ENCODE results near the gene KIF26B.
"Not testable (repeated sequence)": the region's sequence is repeated elsewhere in the genome, so short reads cannot be mapped to it uniquely, and the experiment has no call there.

The KIF26B gene

DNA sequence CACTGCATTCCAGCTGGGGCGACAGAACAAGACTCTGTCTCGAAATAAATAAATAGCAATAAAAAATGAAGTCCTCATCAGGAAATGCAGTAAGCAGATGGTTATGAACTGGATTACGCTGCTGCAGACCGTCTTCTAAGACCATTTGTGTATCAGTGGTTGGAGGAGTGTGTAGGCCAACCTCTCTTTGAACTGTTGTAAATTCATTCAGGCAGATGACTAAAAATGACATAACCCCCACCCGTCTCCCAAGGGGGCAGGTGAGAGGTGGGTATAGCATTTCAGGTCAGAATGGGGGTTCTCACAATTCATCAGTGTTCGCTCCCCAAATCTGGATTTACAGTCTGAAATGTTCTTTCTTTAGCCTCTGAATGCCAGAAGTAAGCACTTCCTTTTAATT lies 177.3 kb downstream of the KIF26B start:
- no peak for DNase-seq

DNA sequence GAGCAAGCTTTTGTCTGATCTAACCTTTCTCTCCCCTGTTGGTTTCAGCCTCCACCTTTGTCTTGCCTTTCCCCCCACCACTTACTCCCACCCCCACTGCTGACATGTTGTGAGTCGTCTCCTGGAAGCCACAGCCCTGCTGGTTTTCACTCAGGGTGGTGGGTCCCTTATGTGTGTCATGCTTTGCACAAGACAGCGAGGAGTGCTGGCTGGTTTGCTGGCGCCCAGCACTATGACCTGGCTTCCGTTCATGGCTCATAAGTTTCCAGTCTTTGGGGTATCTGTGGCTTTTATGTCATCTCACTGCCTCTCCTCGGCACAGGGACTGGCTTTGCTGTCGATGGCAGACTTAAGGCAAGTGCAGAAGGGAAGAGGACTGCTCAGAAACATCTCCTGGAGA lies 177.7 kb downstream of the KIF26B start:
- DNase-seq: no peak

DNA sequence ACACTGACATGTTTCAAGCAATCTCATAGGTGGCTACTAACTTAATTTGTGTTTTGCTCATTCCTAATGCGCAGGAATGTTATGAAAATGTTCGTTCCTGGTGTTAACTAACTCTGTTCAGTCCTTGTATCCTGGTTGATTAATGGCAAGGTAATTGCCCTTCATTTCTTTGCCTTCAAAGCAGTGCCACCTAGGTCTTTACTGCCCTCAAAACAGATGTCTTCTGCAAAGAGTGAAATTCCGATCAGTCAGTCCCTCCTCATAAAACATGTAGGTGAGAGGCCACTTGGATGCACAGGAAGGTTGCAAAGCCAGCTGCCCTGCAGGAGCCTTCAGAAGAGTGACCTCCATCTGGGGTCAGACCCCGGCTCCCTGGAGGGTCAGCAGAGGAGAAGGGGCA lies 179.4 kb downstream of the KIF26B start:
- no peak for DNase-seq

DNA sequence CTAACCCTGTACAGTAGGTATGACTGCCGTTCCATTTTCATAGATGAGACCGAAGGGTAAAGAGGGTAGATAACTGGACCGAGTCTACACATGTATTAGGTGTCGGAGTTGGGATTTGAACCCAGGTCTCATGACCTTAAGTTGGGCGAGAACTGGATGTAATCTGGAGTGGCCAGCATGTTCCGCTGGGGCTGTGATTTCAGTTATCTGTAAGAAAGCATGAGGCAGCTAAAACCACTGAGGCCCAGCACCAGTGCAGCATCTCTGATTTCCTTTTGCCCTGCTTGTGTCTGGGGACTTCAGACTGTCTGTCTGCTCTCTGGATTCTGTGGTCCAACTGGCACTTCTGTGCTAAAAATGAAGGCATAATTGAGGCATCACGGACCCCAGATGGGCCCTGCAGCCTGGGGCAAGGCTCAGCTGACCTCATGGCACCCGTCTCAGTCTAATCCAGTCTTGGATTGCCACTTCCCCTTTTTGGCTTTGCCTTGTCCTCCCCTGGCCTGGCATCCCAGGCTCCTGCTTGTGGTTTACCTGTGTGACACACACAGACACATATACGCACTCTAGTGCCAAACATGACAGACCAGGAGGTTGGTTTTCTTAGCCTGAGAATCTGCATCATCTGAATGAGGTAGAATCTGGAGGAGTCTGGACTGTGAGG lies 180.2 kb downstream of the KIF26B start:
- DNase-seq: no peak

DNA sequence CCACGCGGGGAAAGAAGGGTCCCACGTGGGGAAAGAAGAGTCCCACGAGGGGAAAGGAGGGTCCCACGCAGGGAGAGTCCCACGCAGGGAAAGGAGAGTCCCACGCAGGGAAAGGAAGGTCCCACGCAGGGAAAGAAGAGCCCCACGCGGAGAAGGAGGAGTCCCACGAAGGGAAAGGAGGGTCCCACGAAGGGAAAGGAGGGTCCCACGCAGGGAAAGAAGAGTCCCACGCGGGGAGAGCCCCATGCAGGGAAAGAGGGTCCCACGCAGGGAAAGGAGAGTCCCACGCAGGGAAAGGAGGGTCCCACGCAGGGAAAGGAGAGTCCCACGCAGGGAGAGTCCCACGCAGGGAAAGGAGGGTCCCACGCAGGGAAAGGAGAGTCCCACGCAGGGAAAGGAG lies 180.9 kb downstream of the KIF26B start:
- not testable (repeated sequence) for DNase-seq

DNA sequence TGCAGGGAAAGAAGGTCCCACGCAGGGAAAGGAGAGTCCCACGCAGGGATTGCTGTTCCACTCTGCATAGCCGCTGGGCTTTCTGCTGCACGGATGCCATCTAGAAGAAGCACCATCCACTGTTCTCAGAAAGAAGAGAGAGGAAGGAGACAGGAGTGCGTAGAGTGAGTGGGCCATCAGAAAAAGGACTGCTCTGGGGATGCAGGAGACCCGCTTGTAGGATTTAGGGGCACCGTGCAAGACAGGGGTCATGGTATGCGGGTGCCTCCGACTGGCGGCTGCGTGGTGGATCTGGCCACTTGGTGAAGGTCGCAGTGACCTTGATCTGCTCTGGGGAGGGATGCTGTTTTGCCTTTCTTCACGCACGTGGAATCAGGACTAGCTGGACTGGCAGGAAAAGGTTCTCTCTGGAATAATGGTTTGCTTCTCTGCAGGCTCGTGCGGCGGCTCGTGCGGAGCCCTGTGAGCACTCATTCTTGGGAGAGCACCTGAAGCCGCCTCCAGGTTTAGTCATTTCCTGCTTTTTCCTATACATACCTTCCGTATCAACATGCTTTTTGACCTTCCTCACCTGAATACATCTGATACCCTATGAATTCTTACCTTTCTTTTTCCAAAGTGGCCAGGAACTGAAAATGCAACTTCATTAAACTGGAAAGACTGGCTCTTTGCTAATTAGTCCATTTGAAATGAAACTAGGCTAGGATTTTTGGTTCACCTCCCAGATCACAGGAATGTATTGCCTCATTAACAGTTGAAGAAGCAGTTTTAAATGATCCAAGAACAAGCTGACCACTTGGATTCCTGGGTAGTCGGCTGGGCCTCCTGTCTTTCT lies 181.6 kb downstream of the KIF26B start:
- DNase-seq: no peak

DNA sequence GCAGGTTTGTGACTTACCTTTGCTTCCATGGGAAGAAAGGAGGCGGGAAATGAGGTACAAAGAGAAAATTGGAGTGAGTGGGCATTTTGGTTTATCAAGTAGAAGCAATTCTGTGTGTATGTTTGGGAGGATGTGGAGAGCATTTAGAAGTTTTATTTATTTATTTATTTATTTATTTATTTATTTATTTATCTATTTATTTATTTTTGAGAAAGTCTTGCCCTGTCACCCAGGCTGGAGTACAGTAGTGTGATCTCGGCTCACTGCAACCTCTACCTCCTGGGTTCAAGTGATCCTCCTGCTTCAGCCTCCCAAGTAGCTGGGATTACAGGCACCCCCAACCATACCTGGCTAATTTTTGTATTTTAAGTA lies 182.2 kb downstream of the KIF26B start:
- DNase-seq: not testable (repeated sequence)

DNA sequence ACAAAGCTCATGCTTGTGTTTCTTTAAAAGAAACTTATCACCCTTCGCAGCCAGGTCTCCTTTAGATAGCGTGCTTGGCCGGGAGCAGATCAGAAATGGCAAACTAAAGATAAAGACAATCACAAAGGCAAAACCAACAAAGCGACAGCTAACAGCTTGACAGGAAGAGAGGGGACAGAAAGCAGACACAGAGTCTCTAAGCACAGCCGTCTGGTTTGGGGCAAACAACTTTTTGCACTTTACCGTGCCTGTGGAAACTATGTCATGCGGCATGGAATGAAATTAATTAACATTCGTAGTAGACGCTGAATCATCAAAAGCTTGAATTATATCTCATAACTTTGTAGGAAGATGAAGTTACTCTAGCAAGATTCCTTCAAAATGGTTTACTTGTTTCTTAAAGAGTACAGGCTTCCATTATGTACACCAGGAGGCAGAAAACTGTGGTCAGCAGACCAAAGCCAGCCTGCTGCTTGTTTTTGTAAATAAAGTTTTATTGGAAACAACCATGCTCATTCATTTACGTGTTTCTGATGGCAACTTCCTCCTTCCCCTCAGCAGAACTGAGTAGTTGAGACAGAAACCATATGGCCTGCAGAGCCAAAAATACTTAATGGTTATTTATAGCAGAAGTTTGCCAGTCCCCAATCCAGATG lies 183.2 kb downstream of the KIF26B start:
- DNase-seq: no peak

DNA sequence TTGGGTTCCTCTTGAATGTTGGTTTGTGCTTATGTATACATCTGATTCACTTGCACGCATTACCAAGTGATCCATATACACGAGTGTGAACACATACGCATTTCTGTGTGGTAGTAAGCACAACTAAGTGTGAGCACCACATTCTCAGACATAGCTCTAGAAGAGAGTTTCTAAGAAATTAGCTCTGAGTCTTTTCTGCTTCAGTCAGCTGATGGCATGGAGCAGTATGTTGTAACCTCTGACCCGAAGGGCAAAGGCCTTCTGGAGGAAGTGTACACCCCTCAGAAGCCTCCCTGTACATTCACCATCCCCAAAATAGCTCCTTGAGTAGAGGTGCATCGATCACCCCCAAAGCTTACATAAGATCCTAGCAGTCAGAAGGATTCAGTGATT lies 183.7 kb downstream of the KIF26B start:
- no peak for DNase-seq

DNA sequence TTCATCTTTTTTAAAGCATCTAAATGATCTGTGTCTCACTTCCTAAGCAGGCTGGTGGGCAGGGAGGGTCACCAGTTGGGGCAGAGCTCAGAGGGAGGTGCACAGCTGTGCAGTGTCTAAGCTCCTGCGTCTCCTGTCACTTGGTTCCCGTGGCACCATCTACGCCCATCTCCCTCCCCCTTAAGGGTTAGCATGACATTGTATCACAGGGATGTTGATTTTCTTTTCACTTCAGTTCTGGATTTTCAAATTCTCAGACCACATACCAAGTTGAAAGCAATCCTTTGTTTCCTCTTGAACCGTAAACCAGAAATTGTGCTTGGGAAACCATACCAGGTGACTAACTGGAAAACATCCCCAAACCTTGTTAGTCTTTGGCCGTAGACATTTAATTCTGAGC lies 187.0 kb downstream of the KIF26B start:
- DNase-seq: no peak

DNA sequence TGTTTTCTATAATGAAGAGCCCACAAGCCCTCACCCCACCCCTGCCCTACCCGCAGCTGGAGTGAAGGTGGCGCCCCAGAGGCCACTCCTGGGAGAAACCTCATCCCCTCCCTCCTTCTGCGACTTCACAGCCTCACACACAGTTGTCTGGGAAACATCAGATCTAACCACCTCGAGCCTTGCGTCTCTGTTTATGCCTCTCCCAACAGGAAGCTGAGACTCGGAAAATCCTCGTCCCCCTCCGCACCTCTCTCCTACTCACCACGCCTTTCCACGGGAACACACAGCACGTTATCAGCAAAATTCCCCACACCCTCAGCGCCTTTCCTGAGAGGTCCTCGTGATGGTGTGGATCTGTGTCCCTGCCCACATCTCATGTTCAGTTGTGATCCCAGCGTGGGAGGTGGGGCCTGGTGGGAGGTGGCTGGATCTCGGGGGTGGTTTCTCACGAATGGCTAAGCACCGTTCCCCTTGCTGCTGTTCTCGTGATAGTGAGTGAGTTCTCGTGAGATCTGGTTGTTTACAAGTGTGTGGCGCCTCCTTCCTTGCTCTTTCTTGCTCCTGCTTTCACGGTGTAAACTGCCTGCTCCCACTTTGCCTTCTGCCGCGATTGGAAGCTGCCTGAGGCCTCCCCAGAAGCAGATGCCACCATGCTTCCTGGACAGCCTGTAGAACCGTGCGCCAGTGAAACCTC lies 190.6 kb downstream of the KIF26B start:
- DNase-seq: no peak

DNA sequence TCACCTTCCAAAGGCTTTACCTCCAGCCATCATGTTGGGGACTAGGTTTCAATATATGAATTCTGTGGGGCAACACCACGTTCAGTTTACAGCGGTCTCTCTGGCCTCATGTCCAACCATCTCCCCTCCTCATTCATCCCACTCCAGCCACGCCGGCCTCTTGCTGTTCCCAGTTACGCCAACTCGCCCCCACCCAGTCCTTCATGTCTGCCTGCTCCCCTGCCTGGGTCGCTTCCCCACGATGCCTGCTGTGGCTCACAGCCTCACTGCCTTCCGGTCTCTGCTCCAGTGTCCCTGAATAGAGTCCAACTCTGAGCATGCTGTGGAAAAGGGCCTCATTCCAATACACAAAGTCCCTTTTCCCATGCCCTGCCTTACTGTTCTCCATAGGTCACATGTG lies 193.8 kb downstream of the KIF26B start:
- no peak for DNase-seq

DNA sequence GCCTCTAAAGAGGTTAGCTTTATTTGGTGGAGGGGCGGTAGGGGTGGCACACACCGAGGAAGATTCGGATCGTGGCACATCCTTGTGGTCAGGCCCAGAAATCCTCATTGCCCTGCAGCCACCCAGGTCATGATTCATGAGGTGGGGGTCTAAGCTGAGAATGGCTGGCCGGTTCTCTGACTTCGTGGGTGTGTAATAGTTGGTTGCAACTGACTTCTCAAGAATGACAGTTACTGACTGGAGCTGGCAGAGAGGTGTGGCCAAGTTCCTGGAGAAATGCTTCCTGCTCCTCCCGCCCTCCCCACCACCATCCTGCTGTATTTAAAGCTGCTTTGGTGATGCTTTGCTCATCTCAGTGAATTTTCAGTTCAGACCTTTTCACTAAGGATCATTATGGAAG lies 198.6 kb downstream of the KIF26B start:
- no peak for DNase-seq

DNA sequence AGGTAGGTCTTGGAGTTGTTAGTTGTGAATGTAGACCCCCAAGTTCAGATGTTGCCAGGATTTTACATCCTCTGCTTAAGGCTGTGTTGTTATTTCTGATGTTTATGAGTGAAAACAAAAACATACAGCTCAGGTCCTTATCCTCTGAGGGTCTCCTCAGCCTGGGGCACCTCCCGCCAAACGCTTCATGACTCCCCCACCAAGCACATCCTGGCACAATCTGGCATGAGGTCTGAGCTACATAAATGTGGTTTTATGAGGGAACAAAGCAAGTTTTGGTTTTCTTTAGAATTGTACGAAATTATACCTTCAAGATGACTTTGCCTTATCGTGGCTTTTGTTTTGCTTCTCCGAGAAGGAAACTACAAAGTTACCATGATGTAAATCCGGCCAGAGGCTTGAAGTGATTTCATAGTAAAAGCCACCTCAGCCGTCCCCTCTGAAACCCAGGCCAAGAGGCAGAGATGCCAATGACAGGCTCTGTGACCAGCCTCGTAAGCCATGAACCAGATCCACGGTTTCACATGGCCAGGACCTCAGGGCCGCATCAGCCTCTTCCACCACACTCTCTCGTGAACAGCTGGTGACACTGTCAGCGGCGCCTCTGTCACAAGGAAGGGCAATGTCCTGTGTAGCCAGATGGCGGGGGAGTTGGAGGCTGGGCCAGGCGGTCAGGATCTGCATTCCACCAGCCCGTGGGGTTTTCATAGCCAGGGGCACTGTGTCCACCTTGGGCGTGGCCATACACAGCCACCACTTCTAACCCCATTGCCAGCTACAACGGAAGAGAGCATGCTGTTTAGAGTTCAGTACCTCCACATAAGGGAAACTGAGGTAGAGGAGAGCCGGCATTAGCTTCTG lies 199.4 kb downstream of the KIF26B start:
- DNase-seq: no peak

DNA sequence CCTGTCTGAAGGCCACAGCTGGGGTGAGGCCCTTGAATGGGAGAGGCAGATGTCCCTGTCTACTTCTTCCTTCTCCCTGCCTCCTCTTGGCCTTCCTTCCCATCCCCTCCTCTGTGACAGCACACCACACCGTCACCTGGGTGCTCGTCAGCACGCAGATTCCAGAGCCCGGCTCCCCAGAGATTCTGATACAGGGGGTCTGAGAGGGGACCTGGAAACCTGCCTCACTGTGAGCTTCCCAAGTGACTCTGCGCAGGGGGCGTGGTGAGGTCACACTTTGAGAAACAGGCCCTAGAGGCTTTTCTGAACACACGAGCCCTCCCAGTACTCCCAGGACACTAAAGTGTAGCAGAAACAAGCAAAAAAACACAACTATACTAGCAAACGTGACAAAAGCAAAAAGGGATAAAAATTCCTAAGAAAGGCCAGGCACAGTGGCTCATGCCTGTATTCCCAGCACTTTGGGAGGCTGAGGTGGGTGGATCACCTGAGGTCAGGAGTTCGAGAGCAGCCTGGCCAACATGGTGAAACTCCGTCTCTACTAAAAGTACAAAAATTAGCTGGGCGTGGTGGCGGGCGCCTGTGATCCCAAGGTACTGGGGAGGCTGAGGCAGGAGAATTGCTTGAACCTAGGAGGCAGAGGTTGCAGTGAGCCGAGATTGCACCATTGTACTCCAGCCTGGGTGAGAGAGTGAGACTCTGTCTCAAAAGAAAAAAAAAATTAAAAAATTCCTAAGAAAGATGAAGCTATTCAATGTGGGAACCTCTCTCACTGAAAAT lies 201.3 kb downstream of the KIF26B start:
- not testable (repeated sequence) for DNase-seq

DNA sequence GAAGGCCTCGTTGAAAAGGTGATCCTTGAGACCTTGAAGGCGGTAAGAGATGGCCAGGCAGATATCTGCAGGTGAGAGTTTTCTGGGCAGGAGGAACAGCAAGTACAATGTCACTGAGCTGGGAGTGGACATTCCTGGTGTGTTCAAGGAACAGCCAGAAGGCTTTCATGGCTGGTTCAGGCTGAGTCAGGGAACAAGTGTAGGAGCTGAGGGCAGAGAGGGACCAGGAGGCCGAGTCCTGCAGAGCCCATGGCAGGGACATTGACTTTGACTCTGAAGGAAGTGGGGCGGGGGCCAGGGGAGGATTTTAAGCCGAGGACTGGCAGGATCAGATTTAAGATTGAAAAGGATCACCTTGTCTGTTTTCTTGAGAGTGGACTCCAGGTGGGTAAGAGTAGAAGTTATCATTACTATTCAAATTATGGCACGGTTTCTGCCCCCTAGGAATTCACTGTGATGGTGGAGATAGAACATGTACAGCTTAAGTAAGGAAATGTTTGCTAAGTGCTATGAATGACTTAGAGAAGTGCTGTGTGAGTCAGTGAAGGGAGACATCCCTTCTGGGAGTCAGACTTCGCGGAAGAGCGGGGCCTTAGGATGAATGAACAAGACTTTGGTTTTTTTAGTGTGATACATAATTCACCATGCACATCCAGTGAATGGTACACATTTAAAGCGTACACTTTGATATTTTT lies 202.3 kb downstream of the KIF26B start:
- no peak for DNase-seq

DNA sequence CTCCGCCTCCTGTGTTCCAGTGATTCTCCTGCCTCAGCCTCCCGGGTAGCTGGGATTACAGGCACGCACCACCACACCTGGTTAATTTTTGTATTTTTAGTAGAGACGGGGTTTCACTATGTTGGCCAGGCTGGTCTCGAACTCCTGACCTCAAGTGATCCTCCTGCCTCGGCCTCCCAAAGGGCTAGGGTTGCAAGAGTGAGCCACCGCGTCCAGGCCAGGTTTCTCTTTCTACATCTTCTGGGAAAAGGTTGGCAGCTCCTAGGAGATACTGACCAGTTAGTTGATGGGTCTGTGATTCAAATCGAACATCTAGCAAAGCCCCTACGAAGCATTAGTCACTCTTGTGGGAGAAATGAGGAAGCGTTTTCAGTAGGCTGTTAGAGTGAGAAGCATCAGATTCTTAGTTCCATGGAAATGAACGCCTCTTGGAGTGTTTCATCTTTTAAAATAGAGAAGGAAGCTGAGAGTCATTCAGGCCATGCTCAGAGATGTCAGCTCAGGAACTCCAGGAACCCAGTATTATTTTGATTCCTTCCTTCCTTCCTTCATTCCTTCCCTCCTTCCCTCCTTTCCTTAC lies 204.4 kb downstream of the KIF26B start:
- not testable (repeated sequence) for DNase-seq

DNA sequence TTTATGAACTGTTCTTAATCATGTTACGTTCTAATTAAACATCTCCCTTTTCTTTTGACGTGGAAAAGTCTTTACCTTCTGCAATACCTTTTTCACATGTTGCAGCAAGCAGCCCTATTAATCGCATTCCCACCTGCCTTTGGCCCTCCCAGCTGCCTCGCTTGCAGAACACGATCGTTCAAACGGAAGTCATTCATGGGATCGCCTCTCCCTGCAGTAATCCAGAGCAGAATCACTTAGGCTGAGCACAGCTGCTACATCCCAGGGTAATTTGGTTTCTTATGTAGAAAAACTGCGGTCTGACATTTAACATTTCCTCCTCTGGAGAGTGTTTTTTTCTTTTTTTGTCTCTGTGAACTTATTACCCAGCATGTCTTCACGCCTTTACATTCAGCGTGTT lies 206.3 kb downstream of the KIF26B start:
- no peak for DNase-seq

DNA sequence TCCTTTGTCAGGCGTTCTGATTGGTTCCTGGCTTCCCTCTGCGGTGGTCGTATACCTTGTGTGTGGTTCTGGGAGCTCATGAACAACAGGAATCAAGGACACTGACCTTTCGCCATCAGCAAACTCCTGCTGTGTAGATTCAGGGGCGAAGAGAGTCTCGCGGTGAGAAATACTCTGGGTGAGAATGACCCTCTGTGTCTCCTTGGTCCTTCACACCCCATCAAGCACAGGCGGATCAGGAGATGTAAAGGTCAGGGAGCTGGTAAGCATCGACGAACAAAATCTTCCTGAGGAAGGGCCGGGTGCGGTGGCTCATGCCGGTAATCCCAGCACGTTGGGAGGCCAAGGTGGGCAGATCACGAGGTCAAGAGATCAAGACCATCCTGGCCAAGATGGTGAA lies 207.2 kb downstream of the KIF26B start:
- DNase-seq: no peak

DNA sequence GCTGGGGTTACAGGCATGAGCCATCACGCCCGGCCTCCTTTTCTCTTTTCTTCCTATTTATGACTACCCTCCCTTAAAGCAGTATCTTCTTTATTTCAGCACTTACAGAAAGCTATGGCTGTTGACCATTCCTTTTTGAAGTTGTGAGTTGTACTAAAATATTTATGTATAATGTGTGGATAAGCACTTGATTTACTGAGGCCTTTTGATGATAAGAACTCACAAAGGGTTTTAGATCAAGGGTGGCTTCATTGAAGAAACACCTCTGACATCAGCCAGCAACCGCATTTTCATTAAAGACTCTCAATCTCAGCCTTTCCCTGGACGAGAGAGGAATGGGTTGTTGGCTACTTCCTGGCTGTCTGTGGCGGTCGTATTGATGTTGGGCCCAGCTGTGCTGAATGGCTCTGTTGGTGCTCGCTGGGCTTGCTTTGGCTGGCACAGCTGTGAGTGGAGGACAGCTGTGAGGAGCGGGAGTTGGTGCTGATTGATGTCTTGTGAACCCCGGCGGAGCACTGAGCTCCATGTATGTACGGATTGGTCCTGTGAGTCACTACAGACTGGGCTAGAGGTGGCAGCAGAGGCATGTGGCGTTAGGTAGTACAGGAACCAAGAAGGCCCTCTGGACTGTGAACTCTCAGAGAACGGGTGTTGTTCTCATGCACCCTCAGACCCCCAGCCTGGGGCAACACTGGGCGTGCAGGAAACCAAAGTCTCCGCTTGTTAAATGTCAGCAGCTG lies 208.8 kb downstream of the KIF26B start:
- no peak for DNase-seq

Data from NCI-H2029 treated with DMSO at 0.1 percent for 48 hours (cell line).